Activated CD4-positive, alpha-beta memory T cell treated with anti-CD3 and anti-CD28 coated beads, Interleukin-2, amount 10 ng/mL, durations not matched to agents 7 days and 5 days (primary cell): ENCODE data around the gene FRMD4B. TPM values are rescaled to one million over a fixed set of nuclear protein-coding genes. Genes with fewer than 3 reads are reported as not detected.

Source experiments
- CTCF ChIA-PET: fragments of 350-600 bp; sonication (Branson Sonifier 250); formaldehyde crosslinking; loops from one replicate; lab custom pipeline; 2021; ENCODE audit warnings: antibody characterized with exemption, inconsistent platforms; lab: Charles Lee
- POLR2A ChIA-PET: fragments of 350-600 bp; sonication (Branson Sonifier 250); formaldehyde crosslinking; loops from one replicate; lab custom pipeline; 2021; ENCODE audit warnings: antibody characterized with exemption; lab: Charles Lee
- DNase-seq: peaks from one replicate; pipeline ENCODE4 v3.0.0-alpha.2; 2020
- H3K27ac Mint-ChIP-seq: one replicate; pipeline ENCODE4 v1.8.0; 2021; ENCODE audit warnings: mild to moderate bottlenecking, mixed read lengths
- H3K27me3 Mint-ChIP-seq: one replicate; pipeline ENCODE4 v1.8.0; 2021; ENCODE audit warnings: mixed read lengths
- H3K36me3 Mint-ChIP-seq: one replicate; pipeline ENCODE4 v1.8.0; 2021; ENCODE audit warnings: low read depth, mixed read lengths
- H3K4me1 Mint-ChIP-seq: one replicate; pipeline ENCODE4 v1.8.0; 2021; ENCODE audit warnings: mixed read lengths
- H3K4me3 Mint-ChIP-seq: one replicate; pipeline ENCODE4 v1.8.0; 2021; ENCODE audit warnings: mild to moderate bottlenecking, mixed read lengths
- H3K9me3 Mint-ChIP-seq: one replicate; pipeline ENCODE4 v1.8.0; 2021; ENCODE audit warnings: mixed read lengths
- total RNA-seq, 2 experiments: library from RNA; stranded (reverse); gene quantifications; one replicate each; pipeline ENCODE4 v1.2.3, GENCODE V29; 2021

The FRMD4B gene
- total RNA-seq = 10 to 100 TPM; 69.5 to 72.4 TPM

- Mint-ChIP-seq H3K4me3 (no peak within 1 kb of the TSS), H3K27me3 (peaks cover 70% of the 10 kb centered on the region), H3K36me3 (no peaks in the 10 kb centered on the region), H3K9me3 (no peaks in the 10 kb centered on the region), H3K27ac (no peak within 1 kb of the TSS), H3K4me1 (peaks cover 9% of the 10 kb centered on the region)
- peak; percentile 24 for DNase-seq
- CTCF ChIA-PET = interaction anchor here (0.6 to 3.6 kb wide), 5 partner anchors 12 to 266 kb away, joined by 3 to 8 read pairs (median 3); no protein-coding TSS in a partner anchor
- POLR2A ChIA-PET = no interaction called here
Observed at GRCh38 chr3:69385723-69386555, at the start of gene FRMD4B. Gene FRMD4B, minus strand, starts transcription at chr3:69386088. Its CDS starts 99 bp downstream, at chr3:69385989.

- Mint-ChIP-seq H3K27me3 (peaks cover 12% of the 10 kb centered on the region), H3K36me3 (no peaks in the 10 kb centered on the region), H3K27ac (no peak overlapping the region), H3K9me3 (no peaks in the 10 kb centered on the region), H3K4me3 (no peak overlapping the region), H3K4me1 (peaks cover 15% of the 10 kb centered on the region)
- CTCF ChIA-PET = interaction anchor here (0.7 kb wide), 1 partner anchor 9 kb away, joined by 3 read pairs; no protein-coding TSS in a partner anchor
- no peak for DNase-seq
- POLR2A ChIA-PET = no interaction called here
Observed at GRCh38 chr3:69433969-69434325, 48.1 kb upstream of the FRMD4B start.

- peaks cover 14% of the 10 kb centered on the region for H3K27me3 Mint-ChIP-seq
- DNase-seq = peak; percentile 29
- ChIA-PET CTCF (interaction anchor here (0.7 kb wide), 1 partner anchor 8 kb away, joined by 3 read pairs; no protein-coding TSS in a partner anchor), POLR2A (no interaction called here)
- no peaks in the 10 kb centered on the region for H3K9me3 Mint-ChIP-seq
- peaks cover 15% of the 10 kb centered on the region for H3K4me1 Mint-ChIP-seq
- no peak overlapping the region for H3K4me3 Mint-ChIP-seq
- H3K27ac Mint-ChIP-seq = no peak overlapping the region
- H3K36me3 Mint-ChIP-seq = no peaks in the 10 kb centered on the region
Observed at GRCh38 chr3:69433121-69433968, 47.5 kb upstream of the FRMD4B start.

DNA sequence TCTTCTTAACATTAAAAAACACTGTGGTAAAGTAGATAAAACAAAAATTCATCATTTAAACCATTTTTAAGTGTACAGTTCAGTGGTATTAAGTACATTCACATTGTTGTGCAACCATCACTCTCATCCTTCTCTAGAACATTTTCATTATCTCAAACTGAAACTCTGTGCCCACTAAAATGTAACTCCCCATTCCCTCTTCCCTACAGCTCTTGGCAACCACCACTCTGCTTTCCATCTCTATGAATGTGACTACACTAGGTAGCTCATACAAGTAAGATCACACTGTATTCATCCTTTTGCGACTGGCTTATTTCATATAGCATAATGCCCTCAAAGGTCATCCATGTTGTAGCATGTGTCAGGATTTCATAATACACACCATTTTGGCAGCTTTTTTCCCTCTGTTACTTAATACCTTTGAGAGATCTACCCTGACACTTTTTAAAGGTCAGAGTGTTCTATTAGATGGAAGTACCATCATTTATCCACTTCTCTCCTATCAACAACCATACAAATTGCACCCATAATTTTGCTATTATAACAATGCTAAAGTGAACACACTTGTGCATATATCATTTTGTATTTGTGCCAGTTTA lies 42.9 kb upstream of the FRMD4B start:
- no peak for DNase-seq
- Mint-ChIP-seq H3K36me3 (no peaks in the 10 kb centered on the region), H3K9me3 (no peaks in the 10 kb centered on the region), H3K4me1 (peaks cover 10% of the 10 kb centered on the region), H3K27ac (no peak overlapping the region), H3K27me3 (peaks cover 16% of the 10 kb centered on the region), H3K4me3 (no peak overlapping the region)
- POLR2A ChIA-PET = no interaction called here
- CTCF ChIA-PET = interaction anchor here (1.1 to 2.5 kb wide), 2 partner anchors 19 to 122 kb away, joined by 4 to 8 read pairs; no protein-coding TSS in a partner anchor

GRCh38 chr3:69426967-69427304 lies 41.0 kb upstream of the FRMD4B start:
- Mint-ChIP-seq H3K36me3 (no peaks in the 10 kb centered on the region), H3K4me3 (no peak overlapping the region), H3K4me1 (no peaks in the 10 kb centered on the region), H3K27me3 (peaks cover 16% of the 10 kb centered on the region), H3K9me3 (no peaks in the 10 kb centered on the region), H3K27ac (no peak overlapping the region)
- ChIA-PET POLR2A (no interaction called here), CTCF (interaction anchor here (0.7 to 2.5 kb wide), 4 partner anchors 121 to 335 kb away, joined by 3 to 8 read pairs (median 4); no protein-coding TSS in a partner anchor)
- DNase-seq = no peak

DNA sequence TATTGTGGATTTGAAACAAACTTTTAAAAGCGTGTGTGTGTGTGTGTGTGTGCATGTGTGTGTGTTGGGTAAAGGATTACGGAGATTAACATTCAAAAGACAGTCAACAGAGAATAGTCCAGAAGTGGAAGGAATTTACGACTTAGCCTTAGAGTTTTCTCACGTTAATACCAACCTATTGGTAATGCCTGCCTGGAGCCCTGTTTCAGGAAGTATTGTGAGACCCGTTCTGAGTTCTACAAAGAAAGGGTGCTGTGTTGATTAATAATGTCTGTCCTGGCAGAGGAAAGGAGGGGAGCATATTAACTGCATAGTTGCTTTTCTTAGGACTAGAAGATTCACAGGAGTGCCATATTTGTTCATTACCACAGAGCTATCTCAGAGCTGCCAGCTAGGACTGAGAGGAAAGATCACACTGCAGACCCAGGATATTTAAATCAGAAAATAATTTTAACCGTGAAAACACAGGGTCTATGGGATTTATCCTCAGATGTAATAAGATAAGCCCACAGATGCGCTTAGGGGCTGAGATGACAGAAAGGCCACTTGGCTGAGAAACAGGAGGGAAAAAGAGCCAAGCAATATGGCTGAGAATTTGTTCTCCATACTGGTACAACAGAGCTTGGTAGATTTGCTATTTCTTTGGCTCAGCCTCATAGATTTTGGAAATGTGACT lies 40.5 kb upstream of the FRMD4B start:
- Mint-ChIP-seq H3K4me1 (no peaks in the 10 kb centered on the region), H3K9me3 (no peaks in the 10 kb centered on the region), H3K36me3 (no peaks in the 10 kb centered on the region), H3K27ac (no peak overlapping the region), H3K4me3 (no peak overlapping the region), H3K27me3 (peaks cover 13% of the 10 kb centered on the region)
- ChIA-PET POLR2A (no interaction called here), CTCF (interaction anchor here (1.2 to 2.9 kb wide), 3 partner anchors 120 to 266 kb away, joined by 4 to 8 read pairs (median 8); no protein-coding TSS in a partner anchor)
- DNase-seq = no peak

GRCh38 chr3:69425249-69425648 lies 39.4 kb upstream of the FRMD4B start:
- Mint-ChIP-seq H3K9me3 (no peaks in the 10 kb centered on the region), H3K27ac (no peak overlapping the region)
- peak; percentile 33 for DNase-seq

GRCh38 chr3:69423463-69424155 lies 37.7 kb upstream of the FRMD4B start:
- no peaks in the 10 kb centered on the region for H3K9me3 Mint-ChIP-seq
- H3K27ac Mint-ChIP-seq = no peak overlapping the region
- no peaks in the 10 kb centered on the region for H3K4me1 Mint-ChIP-seq
- CTCF ChIA-PET = interaction anchor here (1.4 to 3.9 kb wide), 4 partner anchors 14 to 262 kb away, joined by 3 to 11 read pairs (median 8); no protein-coding TSS in a partner anchor
- H3K36me3 Mint-ChIP-seq = no peaks in the 10 kb centered on the region
- DNase-seq = no peak
- POLR2A ChIA-PET = no interaction called here
- H3K4me3 Mint-ChIP-seq = no peak overlapping the region
- H3K27me3 Mint-ChIP-seq = peaks cover 2% of the 10 kb centered on the region

More at GRCh38 chr3:69425249-69425648, 39.4 kb upstream of the FRMD4B start:
- CTCF ChIA-PET = interaction anchor here (0.9 to 2.9 kb wide), 6 partner anchors 9 to 304 kb away, joined by 3 to 8 read pairs (median 4); no protein-coding TSS in a partner anchor
- Mint-ChIP-seq H3K27me3 (peaks cover 4% of the 10 kb centered on the region), H3K36me3 (no peaks in the 10 kb centered on the region), H3K4me1 (no peaks in the 10 kb centered on the region), H3K4me3 (no peak overlapping the region)
- POLR2A ChIA-PET = no interaction called here

DNA sequence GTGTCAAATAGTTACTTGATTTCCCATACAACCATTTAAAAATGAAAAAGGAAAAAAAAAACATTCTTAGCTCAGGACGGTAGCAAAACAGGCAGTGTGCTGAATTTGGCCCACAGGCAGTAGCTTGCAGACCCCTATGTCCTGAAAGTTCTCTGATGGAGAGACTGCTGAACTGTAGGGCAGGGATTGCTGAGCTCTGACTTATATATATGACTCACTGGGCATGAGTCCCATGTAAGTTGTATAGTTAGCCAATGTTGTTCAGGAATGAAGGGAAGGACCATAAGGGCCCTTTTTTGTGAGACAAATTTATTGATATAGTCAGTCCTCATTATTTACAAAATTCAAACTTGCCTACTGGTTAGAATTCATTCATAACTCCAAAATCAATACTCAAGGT lies 36.9 kb upstream of the FRMD4B start:
- Mint-ChIP-seq H3K27me3 (no peaks in the 10 kb centered on the region), H3K4me3 (no peak overlapping the region), H3K9me3 (no peaks in the 10 kb centered on the region), H3K27ac (no peak overlapping the region), H3K36me3 (no peaks in the 10 kb centered on the region), H3K4me1 (no peaks in the 10 kb centered on the region)
- ChIA-PET POLR2A (no interaction called here), CTCF (interaction anchor here (0.7 to 3.9 kb wide), 5 partner anchors 13 to 301 kb away, joined by 3 to 11 read pairs (median 3); no protein-coding TSS in a partner anchor)
- DNase-seq = no peak

DNA sequence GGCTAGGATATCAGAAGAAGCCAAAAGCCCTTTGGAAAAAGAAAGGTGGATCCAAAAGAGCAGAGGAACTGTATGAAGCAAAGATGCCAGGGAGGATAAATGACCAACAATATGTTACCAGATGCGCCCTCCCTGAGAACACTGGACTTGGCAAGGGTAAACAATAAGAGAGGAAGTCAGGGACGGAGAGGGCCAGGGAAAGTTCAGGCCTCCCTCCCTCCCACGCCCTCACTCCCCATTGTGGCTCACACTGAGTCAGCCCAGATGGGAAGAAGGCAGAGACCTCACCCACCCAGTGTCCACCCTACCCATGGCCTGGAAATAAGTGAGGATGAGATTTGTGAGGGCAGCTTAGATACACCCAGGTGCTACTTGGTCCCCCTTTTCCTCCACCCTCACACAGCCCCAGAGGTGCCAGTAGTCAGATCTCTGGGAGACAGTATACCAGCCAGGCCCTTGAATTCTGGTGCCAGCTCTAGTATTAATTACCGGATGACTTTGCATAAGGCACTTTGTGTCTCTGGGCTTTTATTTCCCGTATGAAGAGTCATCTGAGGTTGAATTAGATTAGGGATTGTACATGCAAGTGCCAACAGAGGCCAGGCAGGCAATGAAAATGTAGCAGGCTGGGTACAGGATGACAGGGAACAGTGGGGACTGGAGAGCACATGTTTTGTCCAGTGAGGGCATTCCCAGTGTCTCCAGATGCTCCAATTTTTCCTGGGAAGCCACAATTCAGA lies 35.1 kb upstream of the FRMD4B start:
- no peaks in the 10 kb centered on the region for H3K27me3 Mint-ChIP-seq
- POLR2A ChIA-PET = no interaction called here
- no peak overlapping the region for H3K27ac Mint-ChIP-seq
- CTCF ChIA-PET = interaction anchor here (3.9 kb wide), 1 partner anchor 11 kb away, joined by 11 read pairs; no protein-coding TSS in a partner anchor
- H3K36me3 Mint-ChIP-seq = no peaks in the 10 kb centered on the region
- no peak overlapping the region for H3K4me3 Mint-ChIP-seq
- H3K9me3 Mint-ChIP-seq = no peaks in the 10 kb centered on the region
- DNase-seq = no peak
- H3K4me1 Mint-ChIP-seq = no peaks in the 10 kb centered on the region

DNA sequence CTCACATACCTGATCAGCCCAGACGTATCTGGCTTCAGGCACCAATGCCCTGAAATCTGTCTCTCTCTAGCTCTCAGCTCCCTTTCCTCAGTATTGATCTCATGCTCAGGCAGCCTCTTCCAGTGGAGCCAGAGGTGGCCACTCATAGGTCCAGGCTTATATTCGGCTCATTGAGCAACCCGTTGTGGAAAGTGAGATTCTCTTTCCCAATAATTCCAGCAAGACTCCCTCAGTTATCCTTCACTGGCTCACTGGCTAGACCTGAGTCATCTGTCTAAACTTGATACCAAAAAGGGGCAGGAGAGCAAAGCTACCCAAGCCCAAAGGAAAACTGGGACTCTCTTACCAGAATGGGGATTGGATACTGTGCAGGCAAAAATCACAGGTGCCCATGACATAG lies 33.4 kb upstream of the FRMD4B start:
- Mint-ChIP-seq H3K27ac (no peak overlapping the region), H3K4me3 (no peak overlapping the region), H3K4me1 (no peaks in the 10 kb centered on the region), H3K27me3 (no peaks in the 10 kb centered on the region), H3K9me3 (no peaks in the 10 kb centered on the region), H3K36me3 (no peaks in the 10 kb centered on the region)
- no peak for DNase-seq
- POLR2A ChIA-PET = no interaction called here
- CTCF ChIA-PET = interaction anchor here (1.7 kb wide), 1 partner anchor 9 kb away, joined by 5 read pairs; no protein-coding TSS in a partner anchor
